Panc1 (cell line): ENCODE data around the gene CD101. TPM values are rescaled to one million over a fixed set of nuclear protein-coding genes. Genes with fewer than 3 reads are reported as not detected.

Source experiments
- ATAC-seq: fragments of 200-7000 bp; cut with Tn5 transposase; 2 replicates; pipeline ENCODE4 v1.9.1; 2020; ENCODE audit warnings: mild to moderate bottlenecking, moderate library complexity
- BruUV-seq: library from RNA; stranded (reverse); fragments of 400-500 nt; replicated peaks from 2 replicates; lab custom pipeline; 2021; lab: Mats Ljungman, UMichigan
- CTCF ChIA-PET: fragments of 300-600 bp; sonication (Branson Sonifier 250); formaldehyde crosslinking; loops from one replicate; lab custom pipeline; 2022; ENCODE audit warnings: antibody characterized with exemption; lab: Charles Lee
- POLR2A ChIA-PET: fragments of 300-600 bp; sonication (Branson Sonifier 250); formaldehyde crosslinking; loops from one replicate; lab custom pipeline; 2022; ENCODE audit warnings: antibody characterized with exemption; lab: Charles Lee
- DNase-seq: peaks from one replicate; pipeline ENCODE4 v3.0.0-alpha.2; 2010; ENCODE audit warnings: low read depth, low spot score
- H3K27ac ChIP-seq: 2 replicates; pipeline ENCODE4 v1.5.1; 2011; ENCODE audit warnings: mild to moderate bottlenecking, low read length, inconsistent platforms
- H3K27me3 ChIP-seq: fragments of 200-500 bp; sonication (Bioruptor generic); 2 replicates; pipeline ENCODE4 v1.6.0; 2014; ENCODE audit warnings: low read length, inconsistent platforms; ENCODE audit not compliant: control insufficient read depth, insufficient read depth
- H3K36me3 ChIP-seq: fragments of 200-500 bp; sonication (Bioruptor generic); 2 replicates; pipeline ENCODE4 v1.5.1; 2014; ENCODE audit warnings: inconsistent platforms, mild to moderate bottlenecking, low read length, moderate library complexity; ENCODE audit not compliant: control insufficient read depth, insufficient read depth
- H3K4me1 ChIP-seq: 2 replicates; pipeline ENCODE4 v1.5.1; 2011; ENCODE audit warnings: inconsistent platforms, mild to moderate bottlenecking, low read length, moderate library complexity; ENCODE audit not compliant: control insufficient read depth, insufficient read depth
- H3K4me3 ChIP-seq, 2 experiments: 2 replicates each; pipeline ENCODE4 v1.5.1; 2011 to 2012; ENCODE audit warnings: low read depth in 2 of 2, low read length in 2 of 2, mild to moderate bottlenecking in 2 of 2, inconsistent platforms in 1 of 2, moderate library complexity in 1 of 2
- H3K9me3 ChIP-seq: fragments of 200-500 bp; sonication (Bioruptor generic); 2 replicates; pipeline ENCODE4 v1.5.1; 2014; ENCODE audit warnings: low read depth, mild to moderate bottlenecking, inconsistent platforms, low read length, moderate library complexity; ENCODE audit not compliant: control insufficient read depth, insufficient read depth
- POLR2AphosphoS5 ChIP-seq: IDR thresholded peaks from 2 replicates; pipeline ENCODE4 v1.6.1; 2012; ENCODE audit warnings: mild to moderate bottlenecking, low read depth, low read length, moderate library complexity
- SIN3A ChIP-seq: IDR thresholded peaks from 2 replicates; pipeline ENCODE4 v1.6.1; 2012; ENCODE audit warnings: low read depth, mild to moderate bottlenecking, low read length, moderate library complexity, borderline replicate concordance; ENCODE audit not compliant: insufficient read depth
- TCF7L2 ChIP-seq: IDR thresholded peaks from 2 replicates; pipeline ENCODE4 v1.6.1; 2011; ENCODE audit warnings: mild to moderate bottlenecking, low read depth, low read length, inconsistent platforms
- in situ Hi-C: cut with HindIII; loops from 2 replicates; pipeline ENCODE4 v1.10.0; 2016; ENCODE audit warnings: low sequenced_read_pairs, low pct_unique_long_range_greater_than_20kb
- intact Hi-C: fragments of 100-400 bp; cut with micrococcal nuclease; formaldehyde crosslinking; loops from one replicate; pipeline ENCODE4 v1.10.0; 2022; ENCODE audit not compliant: unreplicated experiment
- total RNA-seq: library from RNA; stranded (reverse); gene quantifications from one replicate; pipeline ENCODE4 v1.2.1, GENCODE V29; 2021; ENCODE audit not compliant: unreplicated experiment
- TF ChIP-seq, protein P1 (sequence below), 2 experiments: IDR thresholded peaks; 2 replicates each; pipeline ENCODE4 v1.6.1; 2011 to 2012; ENCODE audit warnings: low read depth in 2 of 2, control low read depth in 1 of 2, low read length in 1 of 2, mild to moderate bottlenecking in 1 of 2, moderate library complexity in 1 of 2; ENCODE audit not compliant: insufficient read depth in 1 of 2
- TF ChIP-seq, protein P2 (sequence below): fragments of 450-650 bp; IDR thresholded peaks from 2 replicates; pipeline ENCODE4 v1.5.1; 2017; ENCODE audit warnings: mild to moderate bottlenecking

CD101 gene
- total RNA-seq, 1 experiment from 2014 or later, result not detected

DNA sequence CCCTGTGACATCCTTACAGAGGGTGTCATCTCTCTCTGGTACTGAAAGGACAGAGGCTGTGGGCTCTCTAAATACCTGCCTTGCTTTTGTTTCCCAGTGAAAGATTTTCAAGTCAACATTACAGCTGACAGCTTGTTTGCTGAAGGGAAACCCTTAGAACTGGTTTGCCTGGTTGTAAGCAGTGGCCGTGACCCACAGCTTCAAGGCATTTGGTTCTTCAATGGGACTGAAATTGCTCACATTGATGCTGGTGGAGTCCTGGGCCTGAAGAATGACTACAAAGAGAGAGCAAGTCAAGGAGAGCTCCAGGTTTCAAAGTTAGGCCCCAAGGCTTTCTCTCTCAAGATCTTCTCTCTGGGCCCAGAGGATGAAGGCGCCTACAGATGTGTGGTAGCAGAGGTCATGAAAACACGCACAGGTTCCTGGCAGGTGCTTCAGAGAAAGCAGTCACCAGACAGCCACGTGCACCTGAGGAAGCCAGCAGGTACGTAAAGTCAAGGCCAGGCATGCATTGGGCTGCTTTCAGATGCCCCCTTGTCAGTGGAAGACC, 11.8 kb downstream of the CD101 start:
- POLR2A ChIA-PET, result no interaction called here
- DNase-seq, result no peak

DNA sequence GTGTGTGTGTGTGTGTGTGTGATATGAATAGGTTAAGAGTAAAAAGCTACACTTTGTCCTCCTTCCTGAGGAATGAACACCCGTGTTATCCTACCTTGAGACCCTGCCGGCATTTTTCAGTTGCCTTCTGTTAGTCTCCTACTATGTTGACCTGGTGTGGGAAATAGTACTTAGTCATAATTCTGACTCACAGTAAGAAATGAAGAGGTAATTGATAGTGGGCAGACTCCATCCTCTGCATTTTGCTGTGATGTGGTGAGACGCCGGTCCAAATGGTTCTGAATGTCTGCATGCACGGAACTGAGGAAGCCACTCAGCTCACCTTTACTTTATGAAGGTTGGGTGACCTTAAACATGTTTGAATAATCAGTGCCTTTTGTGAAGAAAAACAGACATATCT, 12.6 kb downstream of the CD101 start:
- Histone ChIP-seq H3K27ac (no peak overlapping the region), H3K27me3 (peaks cover 2% of the 10 kb centered on the region), H3K9me3 (no peaks in the 10 kb centered on the region), H3K4me3 (no peak overlapping the region), H3K4me1 (no peaks in the 10 kb centered on the region), H3K36me3 (no peaks in the 10 kb centered on the region)
- DNase-seq, result no peak
- ChIA-PET CTCF (no interaction called here), POLR2A (no interaction called here)
- in situ Hi-C loops, result no loop called here
- BruUV-seq, result no TSS peak
- no peak for ATAC-seq
- intact Hi-C loops, result no loop called here
- TF ChIP-seq, protein P1, sequence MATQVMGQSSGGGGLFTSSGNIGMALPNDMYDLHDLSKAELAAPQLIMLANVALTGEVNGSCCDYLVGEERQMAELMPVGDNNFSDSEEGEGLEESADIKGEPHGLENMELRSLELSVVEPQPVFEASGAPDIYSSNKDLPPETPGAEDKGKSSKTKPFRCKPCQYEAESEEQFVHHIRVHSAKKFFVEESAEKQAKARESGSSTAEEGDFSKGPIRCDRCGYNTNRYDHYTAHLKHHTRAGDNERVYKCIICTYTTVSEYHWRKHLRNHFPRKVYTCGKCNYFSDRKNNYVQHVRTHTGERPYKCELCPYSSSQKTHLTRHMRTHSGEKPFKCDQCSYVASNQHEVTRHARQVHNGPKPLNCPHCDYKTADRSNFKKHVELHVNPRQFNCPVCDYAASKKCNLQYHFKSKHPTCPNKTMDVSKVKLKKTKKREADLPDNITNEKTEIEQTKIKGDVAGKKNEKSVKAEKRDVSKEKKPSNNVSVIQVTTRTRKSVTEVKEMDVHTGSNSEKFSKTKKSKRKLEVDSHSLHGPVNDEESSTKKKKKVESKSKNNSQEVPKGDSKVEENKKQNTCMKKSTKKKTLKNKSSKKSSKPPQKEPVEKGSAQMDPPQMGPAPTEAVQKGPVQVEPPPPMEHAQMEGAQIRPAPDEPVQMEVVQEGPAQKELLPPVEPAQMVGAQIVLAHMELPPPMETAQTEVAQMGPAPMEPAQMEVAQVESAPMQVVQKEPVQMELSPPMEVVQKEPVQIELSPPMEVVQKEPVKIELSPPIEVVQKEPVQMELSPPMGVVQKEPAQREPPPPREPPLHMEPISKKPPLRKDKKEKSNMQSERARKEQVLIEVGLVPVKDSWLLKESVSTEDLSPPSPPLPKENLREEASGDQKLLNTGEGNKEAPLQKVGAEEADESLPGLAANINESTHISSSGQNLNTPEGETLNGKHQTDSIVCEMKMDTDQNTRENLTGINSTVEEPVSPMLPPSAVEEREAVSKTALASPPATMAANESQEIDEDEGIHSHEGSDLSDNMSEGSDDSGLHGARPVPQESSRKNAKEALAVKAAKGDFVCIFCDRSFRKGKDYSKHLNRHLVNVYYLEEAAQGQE (IDR thresholded peaks at IDR 0.05; ENCODE audit: insufficient read depth in 1 of 2, low read depth in 2 of 2, low read length in 1 of 2), result no peak
- TF ChIP-seq POLR2AphosphoS5, result no peak
- no peak for TF ChIP-seq SIN3A
- TF ChIP-seq, protein P2, sequence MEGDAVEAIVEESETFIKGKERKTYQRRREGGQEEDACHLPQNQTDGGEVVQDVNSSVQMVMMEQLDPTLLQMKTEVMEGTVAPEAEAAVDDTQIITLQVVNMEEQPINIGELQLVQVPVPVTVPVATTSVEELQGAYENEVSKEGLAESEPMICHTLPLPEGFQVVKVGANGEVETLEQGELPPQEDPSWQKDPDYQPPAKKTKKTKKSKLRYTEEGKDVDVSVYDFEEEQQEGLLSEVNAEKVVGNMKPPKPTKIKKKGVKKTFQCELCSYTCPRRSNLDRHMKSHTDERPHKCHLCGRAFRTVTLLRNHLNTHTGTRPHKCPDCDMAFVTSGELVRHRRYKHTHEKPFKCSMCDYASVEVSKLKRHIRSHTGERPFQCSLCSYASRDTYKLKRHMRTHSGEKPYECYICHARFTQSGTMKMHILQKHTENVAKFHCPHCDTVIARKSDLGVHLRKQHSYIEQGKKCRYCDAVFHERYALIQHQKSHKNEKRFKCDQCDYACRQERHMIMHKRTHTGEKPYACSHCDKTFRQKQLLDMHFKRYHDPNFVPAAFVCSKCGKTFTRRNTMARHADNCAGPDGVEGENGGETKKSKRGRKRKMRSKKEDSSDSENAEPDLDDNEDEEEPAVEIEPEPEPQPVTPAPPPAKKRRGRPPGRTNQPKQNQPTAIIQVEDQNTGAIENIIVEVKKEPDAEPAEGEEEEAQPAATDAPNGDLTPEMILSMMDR, result no peak
- TF ChIP-seq TCF7L2, result no peak

More for the DNA sequence above, 11.8 kb downstream of the CD101 start:
- CTCF ChIA-PET, result no interaction called here
- no TSS peak for BruUV-seq
- intact Hi-C loops (no loop called here), in situ Hi-C loops (no loop called here)
- H3K4me3 ChIP-seq, result no peak overlapping the region
- TF ChIP-seq, protein P2, result no peak
- TF ChIP-seq TCF7L2 (no peak), POLR2AphosphoS5 (no peak), SIN3A (no peak)
- TF ChIP-seq, protein P1 (IDR thresholded peaks at IDR 0.05; ENCODE audit: insufficient read depth in 1 of 2, low read depth in 2 of 2, low read length in 1 of 2), result no peak
- H3K4me1 ChIP-seq, result no peaks in the 10 kb centered on the region
- no peak overlapping the region for H3K27ac ChIP-seq
- ATAC-seq, result no peak
- H3K36me3 ChIP-seq, result no peaks in the 10 kb centered on the region
- no peaks in the 10 kb centered on the region for H3K9me3 ChIP-seq
- peaks cover 2% of the 10 kb centered on the region for H3K27me3 ChIP-seq
